ENCODE results near the gene OR51E2. TPM values are rescaled to one million over a fixed set of nuclear protein-coding genes. Genes with fewer than 3 reads are reported as not detected.
A peak's percentile ranks its signal among the peaks of the same experiment; 100 is the strongest.

OR51E2 gene
- total RNA-seq, 4 donors from 2014 or later = not detected

GRCh38 chr11:4636962-4637661, 60.5 kb downstream of the OR51E2 start, which contains the start of gene OR51D1:
OR51D1 (plus strand) TSS chr11:4637477; CDS start chr11:4639791, 2,314 bp downstream.
- TF ChIP-seq CTCF (IDR thresholded peaks at IDR 0.05) = peak; percentile 73 to 89 (median 80)
- TF ChIP-seq POLR2A (IDR thresholded peaks at IDR 0.05) = no peak
- Histone ChIP-seq H3K9me3 (no peaks in the 10 kb centered on the region), H3K4me1 (no peaks in the 10 kb centered on the region), H3K36me3 (no peaks in the 10 kb centered on the region), H3K4me3 (replicated peaks in 1 of 3) (no peak within 1 kb of the TSS), H3K27me3 (no peaks in the 10 kb centered on the region), H3K27ac (no peak within 1 kb of the TSS)
- DNase-seq = peak; percentile 73 to 80
- intact Hi-C loops (cut with DNase I) = loop anchor here (5.0 kb wide), 1 partner anchor 370 kb away; no protein-coding TSS in a partner anchor
- 28 to 33% methylated on average over 18 to 21 of the region's 21 CpGs for WGBS, 2 donors

GRCh38 chr11:4636136-4636535, 61.5 kb downstream of the OR51E2 start:
- Histone ChIP-seq H3K27ac (no peak overlapping the region), H3K27me3 (no peaks in the 10 kb centered on the region), H3K9me3 (no peaks in the 10 kb centered on the region), H3K4me3 (replicated peaks in 1 of 3) (no peak overlapping the region), H3K36me3 (no peaks in the 10 kb centered on the region), H3K4me1 (no peaks in the 10 kb centered on the region)
- no peak for TF ChIP-seq CTCF (IDR thresholded peaks at IDR 0.05)
- no peak for TF ChIP-seq POLR2A (IDR thresholded peaks at IDR 0.05)
- 67 to 71% methylated on average over 2 of the region's 2 CpGs for WGBS, 2 donors
- intact Hi-C loops (cut with DNase I) = loop anchor here (5.0 kb wide), 1 partner anchor 371 kb away; no protein-coding TSS in a partner anchor
- DNase-seq = no peak

Other genes with a start within 250 kb of the OR51E2 start
- not detected for gene OR52K2, start 248.6 kb downstream of the OR51E2 start, total RNA-seq
- not detected for gene OR52K1, start 215.2 kb downstream of the OR51E2 start, total RNA-seq
- gene OR52M1, start 152.7 kb downstream of the OR51E2 start, total RNA-seq = not detected
- not detected for gene OR52I2, start 116.1 kb downstream of the OR51E2 start, total RNA-seq
- gene OR52I1, start 103.8 kb downstream of the OR51E2 start, total RNA-seq = not detected
- gene TRIM68, start 89.6 kb downstream of the OR51E2 start, total RNA-seq = 10 to 100 TPM; 26.4 to 40.2 (median 36.2) TPM
- gene OR51D1, start 60.4 kb downstream of the OR51E2 start, total RNA-seq = not detected
- under 1 TPM in 3 of 4 donors, not detected in 1; 0.21 to 0.54 (median 0.22) TPM for gene OR51E1, start 53.9 kb downstream of the OR51E2 start, total RNA-seq
- gene MMP26, start 6.9 kb upstream of the OR51E2 start, total RNA-seq = not detected
- gene OR51F1, start 72.1 kb upstream of the OR51E2 start, total RNA-seq = not detected
- gene OR52R1, start 106.5 kb upstream of the OR51E2 start, total RNA-seq = not detected
- not detected for gene OR51F2, start 123.5 kb upstream of the OR51E2 start, total RNA-seq
- under 1 TPM in 1 of 4 donors, not detected in 3; 0.27 TPM for gene OR51S1, start 151.4 kb upstream of the OR51E2 start, total RNA-seq
- not detected for gene OR51T1, start 184.0 kb upstream of the OR51E2 start, total RNA-seq
- not detected for gene OR51A7, start 205.9 kb upstream of the OR51E2 start, total RNA-seq
- gene OR51G2, start 221.5 kb upstream of the OR51E2 start, total RNA-seq = not detected
- gene OR51G1, start 226.5 kb upstream of the OR51E2 start, total RNA-seq = not detected
- gene OR51A4, start 249.8 kb upstream of the OR51E2 start, total RNA-seq = not detected